IPS DF 6.9 (cell line): ENCODE measurements around the gene EGFL7.

ENCODE experiments used
- DNase-seq: peaks from one replicate; pipeline ENCODE4 v3.0.0-alpha.2; 2013; ENCODE audit warnings: low read depth, low spot score
- H3K27ac ChIP-seq: one replicate; pipeline ENCODE4 v1.5.1; 2013; ENCODE audit warnings: low read length, control low read depth
- H3K27me3 ChIP-seq: 2 replicates; pipeline ENCODE4 v1.6.1; 2013; ENCODE audit warnings: mild to moderate bottlenecking, low read length; ENCODE audit not compliant: control insufficient read depth, insufficient read depth
- H3K36me3 ChIP-seq: 2 replicates; pipeline ENCODE4 v1.6.1; 2013; ENCODE audit warnings: low read length; ENCODE audit not compliant: control insufficient read depth, insufficient read depth
- H3K4me1 ChIP-seq: 2 replicates; pipeline ENCODE4 v1.6.1; 2013; ENCODE audit warnings: low read length; ENCODE audit not compliant: control insufficient read depth, insufficient read depth
- H3K4me3 ChIP-seq: 2 replicates; pipeline ENCODE4 v1.5.1; 2013; ENCODE audit warnings: mild to moderate bottlenecking, low read length
- H3K9me3 ChIP-seq: 2 replicates; pipeline ENCODE4 v1.6.1; 2013; ENCODE audit warnings: low read length, inconsistent platforms; ENCODE audit not compliant: control insufficient read depth, insufficient read depth
- WGBS: extraction: QIAGEN DNeasy Blood & Tissue Kit; methylation state at CpG from one replicate; pipeline ENCODE4 v1.1.7; 2013; ENCODE audit warnings: mixed read lengths, missing lambda C conversion rate; ENCODE audit not compliant: insufficient read length, insufficient coverage; 5-methylcytosine and 5-hydroxymethylcytosine counted together

EGFL7 gene

DNA sequence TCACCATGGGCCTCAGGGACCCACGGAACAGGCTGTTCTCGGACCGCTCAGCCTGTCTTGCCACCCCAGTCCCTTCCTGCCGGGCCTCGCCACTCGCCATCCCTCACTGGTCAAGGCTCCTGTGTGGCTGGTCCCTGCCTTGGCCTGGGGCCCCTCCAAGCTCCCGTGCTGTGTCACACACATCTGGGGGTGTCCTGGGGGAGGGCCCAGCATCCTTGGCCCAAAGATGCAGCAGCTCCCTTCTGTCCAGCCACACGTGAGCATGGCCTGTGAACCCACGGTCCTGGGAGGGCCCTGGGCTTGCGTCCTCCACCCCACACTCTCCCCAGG lies 425 bp upstream of the EGFL7 start:
- no peak for DNase-seq
- peaks cover 2% of the 10 kb centered on the region; the same call in 1 of the 2 replicates for H3K4me1 ChIP-seq
- H3K9me3 ChIP-seq: no peaks in the 10 kb centered on the region
- no peaks in the 10 kb centered on the region; the same call in 1 of the 2 replicates for H3K36me3 ChIP-seq
- no peak overlapping the region for H3K27ac ChIP-seq
- WGBS: no CpG with 5 or more reads among the region's 10 CpGs
- no peaks in the 10 kb centered on the region for H3K27me3 ChIP-seq
- H3K4me3 ChIP-seq: no peak overlapping the region

DNA sequence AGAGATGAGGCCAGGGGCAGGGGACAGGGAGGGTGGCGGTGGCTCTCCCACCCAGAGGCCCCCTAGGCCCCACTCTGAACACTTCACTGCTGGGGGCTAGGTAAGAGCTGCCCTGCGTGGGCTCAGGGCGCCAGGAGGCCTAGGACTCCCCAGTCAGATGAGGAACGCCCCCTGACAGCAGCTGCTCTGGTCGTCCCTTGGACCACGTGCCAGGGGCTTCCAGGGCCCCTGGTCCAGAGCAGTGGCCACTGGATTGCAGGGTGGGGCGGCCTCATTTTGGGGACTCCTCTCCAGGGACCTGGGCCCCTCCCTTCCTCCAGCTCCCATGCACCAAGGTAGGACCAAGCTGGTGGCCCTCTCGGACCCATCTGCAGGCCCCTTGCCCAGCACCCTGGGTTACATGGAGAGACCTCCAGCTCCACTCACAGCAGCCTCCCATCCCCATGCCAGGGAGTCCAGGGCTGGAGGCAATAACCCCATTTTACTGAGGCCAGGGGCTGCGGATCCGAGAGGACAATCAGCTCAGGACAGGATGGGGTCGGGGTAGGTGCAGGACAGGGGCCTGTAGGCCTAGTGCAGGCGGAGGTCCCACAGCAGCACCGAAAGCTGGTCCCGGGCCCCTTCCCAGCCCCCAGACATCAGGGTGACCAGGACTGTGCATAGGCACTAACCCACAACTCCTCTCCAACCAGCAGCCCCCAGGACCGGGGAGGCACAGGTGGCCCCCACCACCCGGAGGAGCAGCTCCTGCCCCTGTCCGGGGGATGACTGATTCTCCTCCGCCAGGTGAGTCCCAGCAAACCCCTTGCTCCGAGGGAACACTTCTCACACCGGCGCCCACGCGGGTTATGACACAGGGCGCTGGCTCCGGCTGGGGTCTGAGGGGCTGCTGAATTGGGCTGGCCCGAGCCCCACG lies 1.5 kb downstream of the EGFL7 start:
- Histone ChIP-seq H3K9me3 (no peaks in the 10 kb centered on the region), H3K4me3 (no peak overlapping the region), H3K27me3 (no peaks in the 10 kb centered on the region), H3K36me3 (no peaks in the 10 kb centered on the region), H3K27ac (no peak overlapping the region), H3K4me1 (peaks cover 2% of the 10 kb centered on the region; the same call in 1 of the 2 replicates)
- no CpG with 5 or more reads among the region's 27 CpGs for WGBS
- DNase-seq: no peak

DNA sequence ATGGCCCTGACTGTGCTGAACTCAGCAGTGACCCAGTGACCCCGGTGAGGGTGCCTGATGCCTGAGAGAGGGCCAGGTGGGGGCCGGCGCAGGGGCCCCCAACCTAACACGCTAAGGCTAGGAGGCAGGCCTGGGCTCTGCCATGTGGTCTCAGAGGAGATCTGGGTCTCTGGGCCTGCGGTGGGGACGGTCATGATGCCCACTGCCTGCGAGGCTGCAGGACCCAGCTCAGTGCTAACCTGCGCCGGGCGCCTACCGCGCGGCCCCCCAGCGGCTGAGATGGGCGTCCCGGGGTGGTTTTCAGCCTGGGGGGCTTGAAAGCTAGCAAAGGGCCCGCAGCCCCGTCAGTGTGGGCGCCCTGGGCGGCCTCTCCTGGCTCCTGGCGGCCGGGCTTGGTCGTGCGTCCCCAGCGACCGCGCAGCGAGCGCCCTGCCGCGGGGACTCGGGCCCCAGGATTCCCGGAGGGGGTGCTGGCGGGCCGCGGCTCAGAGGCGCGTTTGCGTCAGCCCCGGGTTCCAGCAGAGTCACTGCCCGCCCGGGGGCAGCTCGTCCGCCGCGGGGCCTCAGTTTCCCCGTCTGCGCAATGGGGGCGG lies 2.5 kb downstream of the EGFL7 start:
- no peaks in the 10 kb centered on the region for H3K36me3 ChIP-seq
- H3K27ac ChIP-seq: no peak overlapping the region

DNA sequence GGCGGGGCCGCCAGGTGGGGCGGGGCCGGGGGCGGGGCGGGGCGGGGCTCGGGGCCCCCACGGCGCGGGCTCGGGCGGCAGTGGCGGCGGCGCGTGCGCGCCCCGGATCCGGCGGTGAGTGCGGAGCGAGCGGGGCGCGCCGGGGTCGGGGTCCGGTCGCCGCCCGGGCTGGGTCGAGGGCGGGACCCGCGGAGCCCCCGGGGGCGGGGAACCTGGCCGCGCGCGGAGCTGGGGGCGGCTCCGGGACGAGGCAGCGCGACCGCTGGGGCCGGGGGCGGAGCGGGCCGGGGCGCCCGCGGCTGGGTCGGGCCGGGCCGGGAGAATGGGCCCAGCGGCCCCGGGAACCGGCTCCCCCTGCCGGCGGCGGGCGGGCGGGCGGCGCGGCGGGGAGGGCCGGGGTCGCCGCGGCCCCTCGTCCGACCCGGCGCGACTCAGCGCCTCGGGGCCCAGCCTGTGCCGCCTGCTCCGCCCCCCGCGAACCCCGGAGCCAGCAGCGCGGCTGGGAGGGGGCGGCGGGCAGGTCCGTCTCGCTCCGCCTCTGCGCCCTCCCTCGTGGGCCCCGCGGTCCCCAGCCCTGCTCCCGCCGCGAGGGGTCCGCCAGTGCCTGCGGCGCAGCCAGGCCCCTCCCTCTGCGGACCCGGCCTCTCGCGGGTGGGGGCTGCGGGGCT lies 3.1 kb downstream of the EGFL7 start:
- no peak for DNase-seq
- WGBS: no CpG with 5 or more reads among the region's 109 CpGs

More for the DNA sequence above, 2.5 kb downstream of the EGFL7 start:
- H3K4me1 ChIP-seq: peaks cover 2% of the 10 kb centered on the region; the same call in 1 of the 2 replicates
- WGBS: no CpG with 5 or more reads among the region's 49 CpGs
- no peak for DNase-seq
- H3K9me3 ChIP-seq: no peaks in the 10 kb centered on the region
- H3K4me3 ChIP-seq: peak overlapping the region; percentile 48; the same call in 1 of the 2 replicates
- no peaks in the 10 kb centered on the region for H3K27me3 ChIP-seq

DNA sequence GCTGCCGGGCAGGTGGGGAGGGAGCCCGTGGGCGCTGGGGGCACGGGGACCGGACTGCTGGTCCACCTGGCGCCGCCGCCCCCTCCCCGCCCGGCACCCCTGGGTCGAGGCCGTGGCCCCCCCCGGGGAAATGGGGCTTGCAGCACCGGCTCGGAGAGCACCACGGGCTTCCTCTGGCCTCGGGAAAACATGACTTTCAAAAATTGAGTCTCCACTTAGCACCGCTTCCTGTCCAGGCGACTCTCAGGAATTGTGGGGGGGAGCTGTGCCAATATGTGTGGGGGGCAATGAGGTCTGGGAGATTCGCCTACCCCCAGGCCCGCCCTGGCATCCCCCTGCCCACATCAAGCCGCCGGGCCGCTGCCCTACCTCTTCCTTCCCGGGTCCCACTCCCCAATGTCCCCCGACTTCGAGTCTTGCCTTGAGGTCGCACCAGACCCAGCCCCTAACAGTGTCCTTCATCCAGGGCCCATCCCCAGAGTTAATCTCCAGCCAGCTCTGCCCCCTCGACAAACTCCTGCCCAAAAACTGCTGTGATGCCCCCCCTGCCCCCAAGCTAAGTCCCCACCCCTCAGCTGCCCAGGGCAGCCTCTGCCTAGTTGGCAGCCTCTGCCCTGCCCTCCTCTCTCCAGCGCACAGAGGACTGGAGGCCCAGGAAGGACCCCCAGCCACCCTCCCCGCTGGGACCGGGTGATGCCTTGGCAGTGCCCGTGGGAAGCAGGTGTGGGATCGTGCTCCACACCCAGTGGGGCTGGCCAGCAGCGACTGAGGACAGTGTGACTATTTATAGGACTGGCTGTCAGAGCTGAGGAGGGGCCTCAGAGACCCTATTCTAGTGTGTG lies 3.9 kb downstream of the EGFL7 start:
- WGBS: no CpG with 5 or more reads among the region's 35 CpGs
- Histone ChIP-seq H3K9me3 (no peaks in the 10 kb centered on the region), H3K36me3 (no peaks in the 10 kb centered on the region), H3K4me1 (peaks cover 2% of the 10 kb centered on the region; the same call in 1 of the 2 replicates), H3K27ac (no peak overlapping the region), H3K4me3 (peak overlapping the region; percentile 79; the same call in 1 of the 2 replicates), H3K27me3 (no peaks in the 10 kb centered on the region)
- DNase-seq: no peak

More for the DNA sequence above, 3.1 kb downstream of the EGFL7 start:
- Histone ChIP-seq H3K27ac (no peak overlapping the region), H3K4me1 (peaks cover 2% of the 10 kb centered on the region; the same call in 1 of the 2 replicates), H3K27me3 (no peaks in the 10 kb centered on the region), H3K36me3 (no peaks in the 10 kb centered on the region), H3K9me3 (no peaks in the 10 kb centered on the region), H3K4me3 (peak overlapping the region; percentile 79)

DNA sequence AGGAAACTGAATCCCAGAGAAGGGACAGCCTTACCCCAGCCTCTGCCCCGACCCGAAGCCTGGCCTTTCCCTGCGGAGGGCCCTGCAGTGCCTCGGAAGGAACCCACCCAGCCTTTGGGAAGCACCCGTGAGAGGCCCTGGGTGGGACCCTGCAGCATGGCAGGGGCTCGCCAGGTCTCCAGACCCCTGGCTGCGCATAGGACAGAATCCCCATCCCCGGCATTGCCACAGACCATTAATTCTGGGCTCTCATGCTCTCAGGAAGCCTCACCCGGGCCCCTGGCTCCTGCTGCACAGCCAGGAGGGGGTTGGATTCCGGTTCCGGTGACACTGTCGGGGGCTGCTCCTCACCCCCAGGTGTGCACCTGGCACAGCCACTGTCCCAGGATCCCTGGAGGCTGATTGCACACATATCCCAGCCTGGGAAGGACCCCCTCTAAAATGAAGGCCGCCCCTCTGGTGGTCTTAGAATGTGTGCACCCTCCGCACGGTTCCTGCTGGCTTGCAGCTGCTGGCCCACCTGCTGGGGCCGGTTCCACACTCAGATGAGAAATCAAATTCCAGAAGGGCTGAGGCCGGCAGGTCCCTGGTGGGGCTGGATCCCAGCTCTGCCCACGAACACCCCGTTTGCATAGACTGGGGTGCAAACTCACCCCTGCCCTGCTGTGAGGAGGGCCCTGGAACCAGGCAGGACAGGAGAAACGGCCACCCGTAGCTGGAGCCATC lies 4.7 kb downstream of the EGFL7 start:
- no CpG with 5 or more reads among the region's 21 CpGs for WGBS
- Histone ChIP-seq H3K27ac (no peak overlapping the region), H3K4me3 (no peak overlapping the region), H3K27me3 (no peaks in the 10 kb centered on the region), H3K9me3 (no peaks in the 10 kb centered on the region), H3K4me1 (peaks cover 2% of the 10 kb centered on the region; the same call in 1 of the 2 replicates), H3K36me3 (no peaks in the 10 kb centered on the region)
- no peak for DNase-seq

DNA sequence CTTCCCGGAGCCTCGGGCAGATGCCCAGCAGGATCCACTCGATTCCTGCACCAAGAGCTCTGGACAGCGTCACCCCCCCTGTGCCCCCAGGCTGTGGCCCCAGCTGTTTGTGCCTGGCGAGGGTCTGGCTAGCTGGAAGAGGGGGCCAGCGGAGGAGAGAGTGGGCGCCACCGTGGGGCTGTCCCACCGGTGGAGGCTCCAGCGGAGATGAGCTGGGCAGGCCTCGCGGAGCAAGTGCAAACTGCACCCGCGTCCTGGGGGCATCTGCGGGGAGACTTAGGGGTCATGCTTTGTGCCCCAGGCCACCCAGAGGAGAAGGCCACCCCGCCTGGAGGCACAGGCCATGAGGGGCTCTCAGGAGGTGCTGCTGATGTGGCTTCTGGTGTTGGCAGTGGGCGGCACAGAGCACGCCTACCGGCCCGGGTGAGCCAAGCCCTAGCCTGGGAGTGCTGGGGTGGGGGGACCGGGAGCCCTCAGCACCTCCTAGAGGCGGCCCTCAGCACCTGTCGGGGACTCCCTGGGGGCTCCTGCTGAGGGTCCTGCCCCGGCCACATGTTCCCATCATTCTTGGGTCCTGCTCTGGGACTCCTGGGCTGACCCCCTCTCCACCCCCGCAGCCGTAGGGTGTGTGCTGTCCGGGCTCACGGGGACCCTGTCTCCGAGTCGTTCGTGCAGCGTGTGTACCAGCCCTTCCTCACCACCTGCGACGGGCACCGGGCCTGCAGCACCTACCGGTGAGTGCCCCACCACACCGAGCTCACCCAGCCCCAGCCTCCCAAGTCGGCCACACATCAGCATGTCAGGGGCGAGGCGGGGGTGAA lies 5.4 kb downstream of the EGFL7 start:
- Histone ChIP-seq H3K27ac (no peak overlapping the region), H3K9me3 (no peaks in the 10 kb centered on the region), H3K36me3 (no peaks in the 10 kb centered on the region; the same call in 1 of the 2 replicates), H3K4me1 (peaks cover 2% of the 10 kb centered on the region; the same call in 1 of the 2 replicates), H3K4me3 (no peak overlapping the region), H3K27me3 (no peaks in the 10 kb centered on the region)
- DNase-seq: no peak
- no CpG with 5 or more reads among the region's 40 CpGs for WGBS

DNA sequence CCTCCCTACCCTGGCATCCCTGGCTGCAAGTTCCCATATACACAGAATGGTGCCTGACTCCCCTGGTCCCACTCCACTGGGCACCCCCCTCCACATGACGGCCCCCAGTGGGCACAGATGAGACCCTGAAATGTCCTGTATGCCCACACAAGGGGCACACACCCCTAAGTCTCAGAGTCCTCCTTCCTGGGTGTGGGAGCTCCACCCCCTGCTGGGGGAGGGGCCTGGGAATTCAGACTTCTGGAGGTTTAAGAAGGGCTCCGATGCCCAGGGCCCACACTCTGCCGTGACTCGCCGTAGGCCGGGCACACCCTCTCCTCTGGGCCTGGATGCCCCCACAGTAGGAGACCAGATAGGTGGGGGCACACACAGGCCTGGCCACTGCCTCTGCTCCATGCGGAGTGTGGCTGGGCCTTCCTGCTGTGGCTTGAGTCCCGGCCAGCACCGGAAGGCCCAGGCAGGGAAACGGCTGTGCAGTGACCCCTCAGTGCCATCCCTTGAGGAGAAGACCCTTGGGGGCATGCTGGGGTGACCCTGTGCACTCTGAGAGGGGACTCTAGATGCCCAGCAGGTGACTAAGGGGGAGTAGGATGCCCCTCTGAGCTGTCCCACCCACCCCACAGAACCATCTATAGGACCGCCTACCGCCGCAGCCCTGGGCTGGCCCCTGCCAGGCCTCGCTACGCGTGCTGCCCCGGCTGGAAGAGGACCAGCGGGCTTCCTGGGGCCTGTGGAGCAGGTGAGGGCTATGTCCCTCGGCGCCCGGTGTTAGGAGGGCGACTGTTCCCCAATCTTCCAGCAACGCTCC lies 6.5 kb downstream of the EGFL7 start:
- Histone ChIP-seq H3K27ac (no peak overlapping the region), H3K9me3 (no peaks in the 10 kb centered on the region), H3K4me3 (no peak overlapping the region), H3K4me1 (peaks cover 2% of the 10 kb centered on the region; the same call in 1 of the 2 replicates), H3K27me3 (no peaks in the 10 kb centered on the region), H3K36me3 (no peaks in the 10 kb centered on the region; the same call in 1 of the 2 replicates)
- no CpG with 5 or more reads among the region's 23 CpGs for WGBS
- no peak for DNase-seq
